ENCODE data around the gene CAPN8.
"Not testable (repeated sequence)": the region's sequence is repeated elsewhere in the genome, so short reads cannot be mapped to it uniquely, and the experiment has no call there.

CAPN8 gene

DNA sequence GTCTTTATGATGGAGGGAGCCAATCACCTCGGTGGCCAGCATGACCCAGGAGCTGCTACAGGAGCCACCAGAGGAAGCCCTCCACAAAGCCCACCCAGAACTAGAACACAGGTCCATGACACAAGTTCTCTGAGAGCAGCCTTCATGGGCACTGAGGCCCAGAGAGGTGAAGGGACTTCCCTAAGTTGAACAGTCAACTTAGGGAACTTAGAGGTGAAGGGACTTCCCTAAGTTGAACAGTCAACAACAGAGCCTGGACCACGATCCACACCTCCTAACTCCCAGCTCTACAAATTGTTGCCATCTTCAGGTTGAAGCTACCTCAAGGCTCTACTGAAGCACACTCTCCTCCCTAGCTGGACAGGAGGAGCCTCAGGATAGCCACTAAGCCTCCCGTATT, 139.5 kb downstream of the CAPN8 start:
- DNase-seq (ENCODE audit: low read depth), result no peak

DNA sequence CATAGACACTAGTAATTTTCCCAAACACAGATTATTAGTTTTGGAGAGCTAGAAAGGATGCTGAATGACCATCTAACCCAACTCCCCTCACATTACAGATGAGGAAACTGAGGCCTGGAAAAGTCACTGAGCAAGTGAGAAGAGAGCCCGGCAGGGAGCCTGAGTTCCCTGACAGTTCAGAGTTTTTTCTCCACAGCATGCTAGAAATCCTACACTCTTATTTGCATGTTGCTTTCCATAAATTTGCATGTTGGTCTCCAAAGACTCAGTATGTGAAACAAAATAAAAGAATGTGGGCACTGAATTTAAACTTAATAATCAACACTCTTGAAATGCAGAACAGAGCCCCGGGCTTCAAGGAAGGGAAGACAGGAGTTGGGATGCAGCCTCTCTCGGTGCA, 140.0 kb downstream of the CAPN8 start:
- DNase-seq (ENCODE audit: low read depth), result no peak

DNA sequence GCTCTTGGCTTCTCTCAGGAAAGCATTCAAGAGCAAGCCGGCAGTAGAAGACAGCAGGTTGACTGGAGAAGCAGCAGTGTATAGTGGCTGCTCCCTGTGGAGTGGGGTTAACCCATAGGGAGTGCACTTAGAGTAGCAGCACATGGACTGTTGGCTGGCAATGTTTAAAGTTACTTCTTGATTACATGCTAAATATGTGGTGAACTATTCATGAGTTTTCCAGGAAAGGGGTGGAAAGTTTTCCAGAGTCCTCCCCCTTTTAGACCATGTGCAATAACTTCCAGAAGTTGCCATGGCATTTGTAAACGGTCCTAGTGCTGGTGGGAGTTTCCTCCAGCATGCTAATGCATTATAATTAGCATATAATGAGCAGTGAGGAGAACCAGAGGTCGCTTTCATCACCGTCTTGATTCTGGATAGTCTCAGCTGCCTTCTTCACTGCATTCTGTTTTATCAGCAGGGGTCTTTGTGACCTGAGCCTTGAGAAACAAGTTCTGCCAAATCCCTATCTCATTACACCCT, 140.5 kb downstream of the CAPN8 start:
- DNase-seq (ENCODE audit: low read depth), result no peak

DNA sequence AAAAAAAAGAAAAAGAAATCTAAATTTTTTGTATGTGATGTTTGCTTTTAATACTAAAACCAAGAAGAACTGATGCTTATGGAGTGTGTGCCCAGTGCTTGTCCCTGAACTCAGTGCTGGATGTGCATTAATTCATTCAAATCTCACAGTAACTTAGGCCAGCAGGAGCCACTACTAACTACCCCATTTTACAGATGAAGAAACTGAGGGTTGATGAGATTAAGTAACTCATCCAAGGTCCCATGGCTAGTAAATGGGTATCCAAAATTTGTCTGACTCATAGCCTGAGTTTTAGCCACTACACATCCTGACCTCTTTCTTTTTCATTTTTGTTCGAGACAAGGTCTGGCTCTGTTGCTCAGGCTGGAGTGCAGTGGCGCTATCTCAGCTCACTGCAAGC, 144.4 kb downstream of the CAPN8 start:
- no peak for DNase-seq (ENCODE audit: low read depth)

DNA sequence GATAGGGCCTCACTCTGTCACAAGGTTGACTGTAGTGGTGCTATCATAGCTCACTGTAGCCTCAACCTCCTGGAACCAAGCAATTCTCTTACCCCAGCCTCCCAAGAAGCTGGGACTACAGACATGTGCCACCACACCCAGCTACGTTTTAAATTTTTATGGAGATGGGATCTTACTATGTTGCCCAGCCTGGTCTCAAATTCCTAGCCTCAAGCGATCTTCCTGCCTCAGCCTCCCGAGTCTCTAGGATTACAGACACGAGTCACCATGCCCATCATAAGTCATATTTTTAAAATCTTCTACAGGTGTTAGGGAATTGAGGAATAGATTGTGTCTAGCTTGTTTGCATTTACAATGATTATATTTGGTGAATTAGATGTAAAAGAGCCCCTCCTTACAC, 145.3 kb downstream of the CAPN8 start:
- DNase-seq (ENCODE audit: low read depth), result no peak

DNA sequence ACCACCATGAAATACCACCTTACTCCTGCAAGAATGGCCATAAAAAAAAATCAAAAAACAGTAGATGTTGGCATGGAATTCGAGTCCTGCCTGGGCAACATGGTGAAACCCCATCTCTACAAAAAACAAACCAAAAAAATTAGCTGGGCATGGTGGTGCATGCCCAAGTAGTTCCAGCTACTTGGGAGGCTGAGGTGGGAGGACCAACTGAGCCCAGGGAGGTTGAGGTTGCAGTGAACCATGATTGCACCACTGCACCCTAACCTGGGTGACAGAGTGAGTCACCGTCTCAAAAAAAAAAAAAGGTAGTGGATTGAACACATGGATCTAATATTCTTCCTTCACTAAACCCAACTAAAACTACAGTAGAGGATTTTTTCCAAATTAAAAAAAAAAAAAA, 146.4 kb downstream of the CAPN8 start:
- DNase-seq (ENCODE audit: low read depth), result no peak

DNA sequence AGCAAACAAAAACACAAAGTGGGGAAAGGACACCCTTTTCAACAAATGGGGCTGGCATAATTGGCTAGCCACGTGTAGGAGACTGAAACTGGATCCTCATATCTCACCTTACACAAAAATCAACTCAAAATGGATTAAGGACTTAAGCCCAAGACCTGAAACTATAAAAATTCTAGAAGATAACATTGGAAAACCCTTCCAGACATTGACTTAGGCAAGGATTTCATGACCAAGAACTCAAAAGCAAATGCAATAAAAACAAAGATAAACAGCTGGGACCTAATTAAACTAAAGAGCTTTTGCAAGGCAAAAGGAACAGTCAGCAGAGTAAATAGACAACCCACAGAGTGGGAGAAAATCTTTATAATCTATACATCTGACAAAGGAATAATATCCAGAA, 146.9 kb downstream of the CAPN8 start:
- not testable (repeated sequence) for DNase-seq (ENCODE audit: low read depth)

DNA sequence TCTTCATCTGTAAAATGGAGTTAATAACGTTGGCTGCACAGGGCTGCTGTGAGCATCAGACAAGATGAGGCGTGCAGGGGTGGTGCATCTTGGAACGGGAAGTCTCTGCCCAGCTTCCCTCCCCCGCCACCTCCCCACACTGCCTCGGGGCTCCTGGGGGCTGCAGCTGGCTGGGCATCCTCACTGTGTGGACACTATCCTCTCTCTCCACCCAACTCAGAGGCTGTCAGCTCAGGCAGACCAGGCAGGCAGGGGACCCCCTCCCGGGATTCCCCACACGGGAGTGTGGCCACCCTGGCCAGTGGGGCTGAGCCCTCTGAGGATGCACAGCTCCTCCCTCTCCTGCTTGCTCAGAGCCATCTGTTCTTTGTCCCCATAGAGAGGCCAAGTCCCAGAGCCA, 149.6 kb downstream of the CAPN8 start:
- DNase-seq (ENCODE audit: low read depth), result no peak

DNA sequence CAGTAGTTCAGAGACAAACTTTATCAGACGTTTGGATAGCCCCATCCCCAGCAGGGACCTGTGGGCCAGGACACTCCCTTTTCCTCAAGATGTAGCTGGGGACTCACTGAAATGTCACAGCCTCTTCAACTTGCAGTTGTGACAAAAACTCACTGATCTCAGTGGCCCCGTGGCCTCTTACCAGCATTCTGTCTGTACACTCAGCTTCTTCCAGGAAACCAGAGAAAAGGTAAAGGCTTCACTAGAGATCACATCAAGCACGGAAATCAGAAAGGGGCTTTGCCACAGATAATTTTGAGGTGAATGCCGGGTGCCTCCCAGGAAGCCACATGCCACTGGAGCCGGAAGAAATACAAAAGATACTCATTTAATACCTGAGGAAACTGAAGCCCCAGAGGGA, 150.1 kb downstream of the CAPN8 start:
- no peak for DNase-seq (ENCODE audit: low read depth)

DNA sequence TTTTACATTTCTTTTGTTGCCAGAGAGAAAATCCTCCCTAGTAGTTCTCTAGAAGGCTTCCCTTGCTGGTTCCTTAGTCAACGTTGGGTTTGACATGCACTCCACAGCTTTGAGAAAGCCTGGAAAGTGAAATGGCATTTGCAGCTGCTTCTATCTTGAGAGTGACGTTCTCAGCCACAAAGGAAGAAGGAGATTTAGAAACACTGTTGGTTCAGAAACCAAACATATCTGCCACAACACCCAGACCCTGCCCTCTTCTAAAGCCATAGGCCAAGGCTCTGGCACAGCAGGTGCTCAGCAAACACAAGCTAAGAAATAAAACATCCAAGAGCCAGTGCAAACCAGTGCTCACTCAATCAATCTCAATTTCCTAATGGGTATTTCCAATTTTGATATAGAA, 150.9 kb downstream of the CAPN8 start:
- no peak for DNase-seq (ENCODE audit: low read depth)

DNA sequence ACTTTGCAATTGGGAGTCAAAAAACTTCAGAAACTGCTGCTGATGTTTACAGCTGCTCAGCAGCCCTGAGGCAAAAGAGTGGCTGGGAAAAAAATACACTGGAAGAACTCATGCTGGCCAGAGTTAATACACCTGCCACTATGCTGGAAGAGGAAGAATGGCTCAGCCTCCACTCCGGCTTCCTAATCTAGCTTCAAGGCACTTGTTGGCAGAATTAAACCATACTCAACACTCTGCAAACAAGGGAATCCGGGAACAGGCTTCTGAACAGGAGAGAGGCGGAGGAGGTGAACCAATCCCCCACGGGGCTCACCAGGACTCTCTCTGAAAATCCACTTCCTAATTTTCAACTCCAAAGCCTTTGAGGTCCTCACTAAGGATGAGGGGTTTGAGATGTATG, 152.2 kb downstream of the CAPN8 start:
- DNase-seq (ENCODE audit: low read depth), result no peak

DNA sequence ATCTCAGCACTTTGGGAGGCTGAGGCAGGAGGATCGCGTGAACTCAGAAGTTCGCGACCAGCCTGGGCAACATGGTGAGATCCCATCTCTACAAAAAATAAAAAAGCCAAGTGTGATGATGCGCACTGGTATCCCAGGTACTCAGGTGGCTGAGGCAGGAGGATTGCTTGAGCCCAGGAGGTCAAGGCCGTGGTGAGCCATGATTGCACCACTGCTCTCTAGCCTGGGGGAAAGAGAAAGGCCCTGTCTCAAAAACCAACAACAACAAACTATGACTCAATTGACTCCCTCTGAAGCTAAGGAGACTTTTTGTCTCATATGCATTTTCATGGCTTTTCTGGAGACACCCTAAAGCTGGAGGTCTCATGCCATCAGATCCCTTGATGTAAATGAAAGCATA, 153.4 kb downstream of the CAPN8 start:
- DNase-seq (ENCODE audit: low read depth), result no peak

DNA sequence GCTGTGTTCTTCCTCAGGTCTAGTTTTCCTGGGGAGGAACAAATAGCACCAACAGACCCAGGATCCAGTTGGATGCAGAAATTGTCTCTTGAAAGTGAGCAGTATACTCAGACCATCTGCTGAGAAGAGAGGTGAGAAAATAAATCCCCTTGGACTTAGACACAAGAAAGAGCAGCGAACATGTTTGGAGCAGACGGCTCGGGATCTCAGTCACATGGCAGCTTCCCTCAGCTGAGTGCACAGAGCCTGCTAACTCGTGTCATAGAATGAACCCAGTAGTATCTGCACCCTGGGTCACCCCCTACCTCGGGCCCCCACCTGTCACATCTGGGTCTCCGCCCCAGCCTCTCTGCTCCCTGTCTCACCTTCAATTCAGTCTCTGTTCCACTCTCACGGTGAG, 156.7 kb downstream of the CAPN8 start:
- DNase-seq (ENCODE audit: low read depth), result no peak

DNA sequence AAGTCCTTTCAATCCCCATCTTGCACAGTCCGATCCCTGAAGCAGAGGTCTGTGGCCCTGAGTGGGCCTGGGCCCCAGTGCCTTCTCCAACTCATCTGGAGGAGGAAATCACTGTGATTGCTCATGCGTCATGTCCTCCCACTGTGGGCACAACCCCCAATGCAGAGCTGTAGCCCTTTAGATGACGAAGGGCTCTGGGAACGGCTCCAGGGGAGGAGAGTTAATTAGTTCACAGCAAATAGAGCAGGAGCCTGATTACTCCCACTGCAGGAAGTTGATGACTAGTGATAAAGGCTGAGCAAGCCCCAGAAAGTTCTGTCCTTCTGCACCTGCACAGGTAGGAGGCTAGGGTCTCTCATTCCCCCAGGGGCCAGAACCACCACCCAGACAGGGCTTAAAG, 160.8 kb downstream of the CAPN8 start:
- no peak for DNase-seq (ENCODE audit: low read depth)

DNA sequence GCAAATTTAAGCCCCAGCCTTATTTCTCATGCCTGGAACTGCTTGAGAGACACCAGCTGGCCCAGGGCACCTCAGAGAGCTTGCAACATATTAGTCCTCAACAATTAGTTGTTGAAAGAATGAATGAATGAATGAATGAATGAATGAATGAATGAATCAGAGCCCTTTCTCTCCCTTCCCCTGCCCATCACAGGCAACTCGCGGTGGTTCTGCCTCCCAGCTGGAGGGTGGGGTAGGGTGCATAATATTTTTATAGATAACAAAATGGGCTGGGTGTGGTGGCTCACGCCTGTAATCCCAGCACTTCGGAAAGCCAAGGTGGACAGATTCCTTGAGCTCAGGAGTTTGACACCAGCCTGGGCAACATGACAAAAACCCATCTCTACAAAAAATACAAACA, 162.2 kb downstream of the CAPN8 start:
- DNase-seq (ENCODE audit: low read depth), result no peak

DNA sequence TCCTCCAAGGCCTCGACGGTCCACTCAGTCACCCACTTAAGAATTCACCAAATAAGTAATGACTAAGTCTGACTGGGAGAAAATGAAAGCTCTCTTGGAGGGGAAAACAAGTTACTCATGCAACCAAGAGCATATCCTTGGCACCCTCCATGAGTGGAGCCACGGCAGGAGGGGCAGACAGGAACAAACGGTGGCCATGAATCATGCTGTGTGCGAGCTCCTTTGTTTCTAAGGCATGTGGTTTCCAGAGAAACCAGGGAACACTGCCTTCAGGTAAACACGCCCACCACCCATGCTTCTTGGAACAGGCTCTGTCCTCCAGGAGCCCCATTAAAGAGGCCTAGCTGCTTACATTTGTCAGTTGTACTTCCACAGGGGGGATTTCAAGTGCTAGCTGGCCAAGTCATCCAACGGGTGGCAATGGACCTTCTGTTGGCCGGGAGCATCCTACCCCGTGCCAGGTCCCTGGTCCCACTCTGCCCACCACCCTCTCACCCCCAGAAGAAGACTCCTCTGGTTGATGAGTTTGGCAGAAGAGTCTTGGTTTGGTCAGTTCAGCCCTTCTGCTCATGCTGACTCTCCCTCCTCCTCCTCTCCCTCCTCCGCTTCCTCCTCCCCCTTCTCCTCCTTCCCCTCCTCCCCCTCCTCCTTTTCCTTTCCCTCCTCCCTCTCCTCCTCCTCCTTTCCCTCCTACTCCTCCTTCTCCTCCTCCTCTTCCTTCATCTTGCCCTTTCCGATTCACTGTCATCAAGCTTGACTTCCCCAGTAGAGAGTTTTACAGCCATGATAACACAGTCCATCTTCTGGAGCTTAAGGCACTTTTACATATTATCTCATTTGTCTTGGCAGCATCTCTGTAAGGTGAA, 164.7 kb downstream of the CAPN8 start:
- DNase-seq (ENCODE audit: low read depth), result no peak

DNA sequence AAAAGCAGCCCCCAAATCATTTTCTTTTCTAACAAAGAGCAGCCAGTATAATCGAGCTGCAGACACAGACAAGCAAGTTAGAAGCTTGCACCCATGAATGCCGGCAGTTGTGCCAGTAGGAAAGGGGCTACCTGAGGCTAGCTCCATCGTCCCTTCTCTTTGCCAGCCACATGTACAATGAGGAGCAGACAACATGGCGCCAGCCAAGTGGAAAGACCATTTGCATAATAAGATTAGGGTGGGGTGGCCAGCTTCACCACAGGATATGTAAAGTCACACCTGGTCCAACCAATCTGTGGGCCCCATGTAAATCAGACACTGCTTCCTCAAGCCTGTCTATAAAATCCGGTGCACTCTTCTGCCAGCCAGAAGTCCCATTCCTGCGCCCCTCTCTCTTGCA, 168.6 kb downstream of the CAPN8 start:
- DNase-seq (ENCODE audit: low read depth), result no peak

DNA sequence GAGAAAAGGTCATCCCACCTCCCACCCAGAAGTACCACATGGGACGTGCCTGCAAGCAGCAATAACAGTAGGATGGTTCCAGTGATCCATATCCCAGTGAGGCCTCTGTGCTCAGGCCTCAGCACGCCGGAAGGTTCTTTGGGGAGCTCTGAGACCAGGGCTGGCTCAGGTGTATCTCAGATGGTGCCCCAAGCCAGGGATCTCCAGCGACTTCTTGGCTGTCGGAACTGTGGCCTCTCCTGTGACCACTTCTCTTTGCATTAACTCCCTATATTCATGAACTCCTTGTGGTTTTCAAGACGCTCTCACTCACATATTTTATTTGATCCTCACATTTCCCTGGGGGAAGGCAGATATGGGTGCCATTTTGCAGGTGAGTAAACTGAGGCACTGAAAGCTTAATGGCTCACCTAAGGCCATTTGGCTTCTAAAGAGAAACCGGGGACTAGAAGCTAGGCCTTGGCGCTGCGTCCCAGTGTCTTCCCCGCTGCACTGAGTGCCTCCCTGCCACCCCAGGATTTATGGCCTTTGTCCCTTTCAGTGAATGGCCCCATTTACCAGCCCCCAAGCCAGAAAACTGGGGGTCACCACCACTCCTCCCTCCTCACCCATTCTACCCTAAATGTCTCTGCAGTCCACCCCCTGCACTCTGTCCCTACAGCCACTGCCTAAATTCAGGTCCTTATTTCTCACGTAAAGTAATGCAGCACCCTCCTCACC, 170.4 kb downstream of the CAPN8 start:
- no peak for DNase-seq (ENCODE audit: low read depth)

DNA sequence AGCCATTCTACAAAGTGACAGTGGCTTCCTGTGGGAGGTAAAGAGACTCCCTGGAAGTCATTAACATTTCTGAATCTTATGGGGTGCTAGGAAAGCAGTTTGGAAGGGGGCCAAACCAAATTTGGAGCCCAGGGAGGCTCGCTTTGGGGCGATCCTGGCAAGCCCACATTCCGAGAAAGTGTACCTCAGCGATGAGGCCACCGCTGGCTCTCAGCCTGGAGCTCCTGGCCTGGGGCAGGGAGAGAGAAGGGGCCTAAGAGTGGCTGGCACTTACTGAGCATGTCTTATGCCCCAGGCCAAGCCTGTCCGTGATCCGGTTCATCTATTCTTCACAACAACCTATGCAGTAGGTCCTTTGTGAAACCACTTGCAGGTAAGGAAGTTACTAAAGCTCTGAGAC, 173.5 kb downstream of the CAPN8 start:
- DNase-seq (ENCODE audit: low read depth), result no peak

Data from CMK (cell line).